Activated CD8-positive, alpha-beta memory T cell treated with anti-CD3 and anti-CD28 coated beads, Interleukin-2, amount 50 U/mL, for 1 hour (primary cell): ENCODE results near the gene ATP2A2.
"Not testable (repeated sequence)": the region's sequence is repeated elsewhere in the genome, so short reads cannot be mapped to it uniquely, and the experiment has no call there.

Experiments
- DNase-seq: peaks from one replicate; pipeline ENCODE4 v3.0.0-alpha.2; 2020; ENCODE audit errors: extremely low read depth

ATP2A2 gene

DNA sequence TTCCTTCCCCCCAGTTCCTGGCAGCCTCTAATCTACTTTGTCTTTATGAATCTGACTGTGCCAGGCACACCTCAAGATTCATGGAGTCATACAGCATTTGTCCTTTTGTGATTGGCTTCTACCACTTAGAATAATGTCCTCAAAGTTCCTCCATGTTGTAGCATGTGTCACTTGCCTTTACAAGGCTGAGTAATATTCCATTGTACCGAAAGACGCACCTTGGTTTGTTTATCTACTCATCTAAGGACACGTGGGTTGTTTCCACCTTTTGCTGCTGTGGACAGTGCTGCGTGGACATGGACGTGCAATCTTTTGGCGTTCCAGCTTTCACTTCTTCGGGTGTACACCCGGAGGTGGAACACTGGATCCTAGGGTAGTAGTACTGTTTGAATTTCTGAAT, 88.9 kb downstream of the ATP2A2 start:
- no peak for DNase-seq

DNA sequence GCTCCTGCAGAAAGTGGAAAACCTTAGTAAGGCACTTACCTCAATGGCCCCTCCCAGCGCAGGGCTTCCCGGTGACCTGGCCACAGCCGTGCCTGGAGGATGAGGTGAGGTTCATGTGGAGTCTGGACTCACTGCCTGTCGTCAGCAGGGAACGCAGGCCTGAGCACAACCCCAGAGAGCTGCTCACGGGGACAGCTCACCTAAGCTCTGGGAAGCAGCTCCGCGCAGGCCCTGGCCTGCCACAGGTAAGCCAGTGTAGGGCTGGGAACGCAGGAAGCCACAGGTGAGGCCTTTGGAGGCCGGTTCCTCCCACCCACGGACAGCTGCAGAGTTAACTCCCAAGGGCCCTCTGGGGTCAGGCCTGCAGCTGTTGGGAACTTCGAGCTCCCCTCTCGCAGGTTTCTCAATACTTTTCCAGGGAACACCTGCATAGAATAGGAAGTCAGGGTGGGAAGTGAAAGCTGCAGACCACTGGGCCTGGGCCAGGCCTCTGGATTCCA, 89.7 kb downstream of the ATP2A2 start:
- no peak for DNase-seq

DNA sequence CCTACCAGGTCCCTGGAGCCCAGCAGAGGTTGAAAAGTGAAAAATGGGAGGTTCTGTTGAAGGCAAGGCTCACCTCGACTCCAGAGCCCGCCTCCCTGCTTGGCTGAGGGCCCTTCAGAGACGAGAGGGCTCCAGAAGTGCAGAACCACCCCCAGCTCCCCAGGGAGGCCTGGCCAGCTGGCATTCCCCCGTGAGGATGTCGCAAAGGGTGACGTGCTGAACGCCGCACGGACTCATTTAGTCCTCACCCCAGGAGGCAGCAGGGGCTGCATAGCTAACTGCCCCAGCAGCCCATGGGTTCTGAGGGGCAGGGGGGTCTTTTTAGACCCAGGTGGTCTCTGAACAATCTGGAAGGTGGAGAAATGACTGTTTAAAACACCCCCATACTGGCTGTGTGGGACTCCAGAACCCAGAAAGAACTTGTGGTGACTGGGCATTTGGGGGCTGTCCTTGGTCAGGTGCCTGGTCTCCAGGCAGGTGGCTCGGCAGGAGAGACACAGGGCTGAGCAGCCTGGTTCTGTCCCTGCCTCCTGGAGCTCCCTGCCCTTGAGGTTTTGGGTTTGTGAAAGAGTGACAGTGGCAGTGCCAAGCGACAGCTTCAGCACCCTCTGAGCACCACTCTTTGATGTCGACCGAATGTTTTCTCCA, 90.5 kb downstream of the ATP2A2 start:
- DNase-seq = no peak

DNA sequence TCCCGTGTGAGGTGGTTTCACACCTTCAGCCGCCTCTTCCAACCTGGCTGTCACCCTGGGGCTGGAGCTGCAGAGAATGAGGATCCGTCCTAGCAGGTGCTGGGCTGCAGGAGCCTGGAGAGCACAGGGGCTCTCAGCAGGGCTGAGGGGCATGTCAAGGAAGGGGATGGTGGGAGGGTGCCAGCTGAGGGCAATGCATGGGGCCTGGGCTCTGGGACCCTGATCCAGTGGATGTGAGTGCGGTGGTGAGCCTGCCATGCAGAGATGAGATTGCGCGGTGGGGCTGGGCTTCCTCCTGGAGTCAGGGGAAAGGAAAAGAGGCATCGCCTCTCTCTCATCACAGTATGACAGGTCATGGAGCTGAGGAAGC, 91.0 kb downstream of the ATP2A2 start:
- no peak for DNase-seq

DNA sequence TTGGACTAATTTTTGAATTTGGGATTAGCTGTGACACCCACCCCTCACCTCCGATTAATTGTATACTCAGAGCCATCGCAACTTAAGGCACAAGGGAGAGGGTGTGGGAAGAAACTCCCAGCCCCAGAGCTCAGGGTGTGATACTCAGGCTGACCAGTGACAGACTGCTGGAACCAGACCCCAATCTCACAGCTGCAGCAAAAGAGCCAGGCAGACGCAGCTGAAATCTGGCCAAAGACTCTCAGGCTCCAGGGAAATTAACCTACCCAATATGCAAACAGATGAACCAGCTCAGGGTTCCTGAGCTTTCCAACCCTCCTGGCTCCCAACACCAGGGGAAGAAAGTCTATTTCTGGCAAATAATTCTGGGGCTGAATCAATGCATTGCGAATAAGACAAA, 92.0 kb downstream of the ATP2A2 start:
- DNase-seq = no peak

DNA sequence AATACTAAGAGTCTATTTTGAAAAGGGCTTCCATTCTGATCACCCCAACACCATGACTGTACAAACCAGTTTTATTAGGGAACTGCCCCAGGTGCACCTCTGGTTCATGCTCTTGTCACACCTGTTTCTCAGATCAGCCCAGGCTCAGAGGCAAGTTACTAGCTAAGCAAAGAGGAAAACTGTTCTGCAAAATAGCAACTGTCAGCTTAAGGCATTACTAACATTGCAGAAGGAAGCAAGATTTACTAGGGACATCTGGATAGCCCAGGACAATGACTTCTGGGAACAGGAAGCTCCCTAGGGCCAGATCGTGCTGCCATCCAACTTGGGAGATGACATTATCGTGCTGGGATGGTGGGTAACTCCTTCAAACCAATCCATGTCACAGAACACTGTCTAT, 92.4 kb downstream of the ATP2A2 start:
- DNase-seq = no peak

DNA sequence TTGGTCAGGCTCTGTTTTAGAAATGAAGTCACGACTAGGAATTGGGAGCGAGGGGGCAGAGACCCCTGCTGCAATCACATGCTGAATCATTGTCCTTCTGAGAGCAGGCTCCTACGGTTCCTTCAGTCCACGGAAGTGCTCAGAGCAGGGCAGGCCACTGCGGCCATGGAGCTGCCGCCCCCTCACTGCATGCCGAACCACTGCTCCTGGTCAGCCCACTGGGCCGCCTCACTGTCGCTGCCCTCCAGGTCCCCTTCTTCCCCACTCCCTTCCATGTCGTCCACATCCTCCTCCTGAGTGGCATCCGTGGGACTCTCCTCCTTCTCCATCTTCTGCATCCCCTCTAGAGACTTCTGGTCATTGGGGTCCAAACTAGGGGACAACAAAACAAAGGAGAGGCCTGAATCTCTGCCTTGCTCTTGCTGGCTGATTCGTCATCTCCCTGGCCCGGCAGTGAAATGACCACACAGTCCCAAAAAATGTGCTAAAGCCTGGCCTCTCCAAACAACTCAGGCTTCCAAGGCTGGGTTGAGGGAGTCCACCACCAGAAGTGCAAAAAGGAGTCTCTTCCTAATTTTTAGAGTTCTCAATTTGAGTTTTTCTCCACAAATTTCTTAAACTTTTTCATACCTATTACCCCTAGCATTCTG, 93.0 kb downstream of the ATP2A2 start:
- no peak for DNase-seq

DNA sequence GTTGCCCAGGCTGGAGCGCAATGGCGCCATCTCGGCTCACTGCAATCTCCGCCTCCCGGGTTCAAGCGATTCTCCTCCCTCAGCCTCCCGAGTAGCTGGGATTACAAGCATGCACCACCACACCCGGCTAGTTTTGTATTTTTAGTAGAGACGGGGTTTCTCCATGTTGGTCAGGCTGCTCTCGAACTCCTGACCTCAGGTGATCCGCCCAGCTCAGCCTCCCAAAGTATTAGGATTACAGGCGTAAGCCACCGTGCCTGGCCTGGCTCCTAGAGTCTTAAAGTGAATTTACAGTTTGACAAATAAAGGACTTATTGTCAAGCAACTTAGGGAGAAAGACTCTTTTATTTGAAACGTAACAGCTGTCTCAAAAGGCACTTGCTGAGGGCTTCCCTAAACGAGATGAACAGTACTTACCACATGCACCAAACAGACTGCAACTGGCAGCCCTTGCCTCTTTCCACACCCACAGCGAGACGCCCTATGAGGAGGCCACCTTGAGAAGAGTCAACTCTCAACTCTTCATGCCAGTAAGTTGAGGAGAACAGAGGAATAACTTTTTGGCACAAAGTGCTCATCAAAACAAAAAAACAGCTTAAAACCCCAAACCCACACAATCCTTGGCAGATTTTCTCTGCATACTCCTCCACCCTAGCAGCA, 97.2 kb downstream of the ATP2A2 start:
- not testable (repeated sequence) for DNase-seq

DNA sequence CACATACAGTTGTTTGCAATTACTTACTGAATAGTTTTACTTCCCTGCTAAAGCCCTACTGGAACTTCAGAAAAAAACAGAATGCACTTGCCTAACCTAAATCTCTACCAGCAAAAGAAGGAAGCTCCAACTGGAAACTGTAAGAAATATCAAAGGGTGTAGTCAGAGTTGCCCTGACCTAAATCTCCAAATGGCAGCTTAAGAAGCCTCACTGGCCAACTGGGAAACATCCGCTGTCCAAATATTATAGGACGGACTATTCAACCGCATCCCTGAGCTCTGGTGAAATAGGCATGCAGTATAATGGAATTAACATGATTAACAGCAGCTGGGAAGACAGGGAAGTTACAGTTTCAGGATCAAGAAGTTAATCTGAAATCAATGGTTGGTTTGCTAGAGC, 98.2 kb downstream of the ATP2A2 start:
- no peak for DNase-seq

DNA sequence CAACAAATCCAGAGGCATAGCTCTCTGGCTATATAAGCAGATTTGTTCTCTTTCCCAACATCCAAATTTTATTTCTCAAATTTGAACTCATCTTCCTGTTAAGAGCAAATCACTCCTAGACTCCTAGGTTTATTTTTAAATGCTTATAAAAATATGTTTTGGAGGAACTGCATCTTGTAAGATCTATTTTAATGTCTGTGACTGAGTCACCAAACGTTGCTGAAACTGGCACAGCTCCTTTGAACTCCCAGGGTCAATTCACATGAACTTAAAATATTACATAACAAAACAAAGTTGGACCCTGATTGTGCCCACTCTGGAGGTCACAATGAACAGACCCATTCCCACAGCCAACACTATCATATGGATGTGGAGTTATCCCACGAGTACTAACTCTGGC, 98.6 kb downstream of the ATP2A2 start:
- no peak for DNase-seq

DNA sequence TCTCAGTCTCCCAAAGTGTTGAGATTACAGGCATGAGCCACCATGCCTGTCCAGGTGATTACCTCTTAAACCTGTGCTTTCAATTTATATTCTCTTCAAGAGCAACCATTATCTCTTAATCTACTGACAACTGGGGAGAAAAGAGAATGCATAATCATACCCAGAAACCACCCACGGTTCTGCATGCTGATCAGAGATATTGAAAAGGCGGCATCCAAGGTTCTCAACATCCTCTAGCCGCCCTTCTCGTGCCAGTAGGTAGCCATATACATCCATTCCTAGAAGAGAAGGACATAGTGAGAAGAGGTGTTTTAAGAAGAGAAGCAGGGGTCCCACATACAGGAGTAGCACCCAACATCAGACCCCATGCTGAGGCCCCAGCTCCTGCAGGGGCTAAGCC, 101.6 kb downstream of the ATP2A2 start:
- DNase-seq = no peak
